GM21529 (cell line): ENCODE measurements around the gene ALG1.
"Not testable (repeated sequence)": the region's sequence is repeated elsewhere in the genome, so short reads cannot be mapped to it uniquely, and the experiment has no call there.

Source experiments
- ATAC-seq: cut with Tn5 transposase; IDR thresholded peaks from one replicate; pipeline ENCODE4 v1.9.1; 2021; ENCODE audit not compliant: unreplicated experiment

ALG1 gene

DNA sequence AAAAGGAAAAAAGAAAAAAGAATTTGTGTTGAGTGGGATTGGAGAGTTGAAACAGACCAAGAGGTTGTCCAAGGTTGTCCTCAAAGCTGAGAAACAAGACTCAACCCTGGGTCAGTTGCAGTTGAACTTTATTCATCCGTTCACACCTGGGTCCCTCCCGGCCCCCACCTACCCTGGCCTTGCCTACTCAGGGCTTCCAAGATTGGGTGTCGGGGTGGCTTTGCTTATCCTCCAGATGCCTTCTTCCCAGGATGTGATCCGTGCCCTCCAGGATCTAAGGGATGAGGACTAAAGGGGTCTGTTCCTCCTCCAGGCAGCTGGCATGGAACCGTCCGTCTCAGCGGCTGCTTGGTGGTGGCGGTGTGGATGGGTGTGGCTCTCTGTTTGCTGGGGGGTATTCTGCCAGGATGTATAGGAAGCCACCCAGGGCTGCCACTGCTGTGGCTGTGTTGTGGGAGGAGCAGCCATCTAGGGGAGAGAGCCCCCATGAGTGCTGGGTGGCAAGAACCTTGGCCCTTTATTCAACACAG is 27.6 kb upstream of the ALG1 start:
- ATAC-seq = no peak

DNA sequence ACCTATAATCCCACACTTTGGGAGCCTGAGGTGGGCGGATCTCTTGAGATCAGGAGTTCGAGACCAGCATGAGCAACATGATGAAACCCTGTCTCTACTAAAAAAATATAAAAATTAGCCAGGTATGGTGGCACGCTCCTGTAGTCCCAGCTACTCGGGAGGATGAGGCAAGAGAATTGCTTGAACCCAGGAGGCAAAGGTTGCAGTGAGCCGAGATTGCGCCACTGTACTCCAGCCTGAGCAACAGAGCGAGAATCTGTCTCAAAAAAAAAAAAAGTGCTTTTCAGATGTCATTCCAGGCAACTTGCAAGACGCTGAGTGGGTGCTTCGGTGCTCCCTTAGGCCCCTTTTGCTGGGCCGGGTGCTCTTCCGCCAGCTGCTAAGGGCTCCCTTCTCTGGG is 27.1 kb upstream of the ALG1 start:
- not testable (repeated sequence) for ATAC-seq

- no peak for ATAC-seq
Observed at GRCh38 chr16:5045499-5046115, 26.0 kb upstream of the ALG1 start.

DNA sequence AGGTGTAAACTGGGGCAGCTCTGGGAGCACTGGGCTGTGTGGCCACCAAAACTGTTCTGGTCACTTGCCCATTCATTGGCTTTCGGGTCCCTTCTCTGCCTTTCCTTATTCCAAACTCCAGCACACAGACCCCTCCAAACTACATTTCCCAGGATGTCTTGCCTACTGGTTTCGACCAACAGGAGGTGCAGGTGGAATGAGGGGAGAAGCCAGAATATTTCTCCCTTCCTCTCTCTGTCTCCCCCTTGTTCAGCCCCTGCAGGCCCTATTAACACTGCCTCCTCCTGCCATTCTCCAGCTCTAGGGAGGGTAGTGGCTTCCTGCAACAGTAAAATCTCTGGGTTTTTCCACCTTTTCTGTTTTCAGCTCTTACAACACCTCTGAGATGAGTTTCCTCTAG is 24.7 kb upstream of the ALG1 start:
- ATAC-seq = no peak

GRCh38 chr16:5054876-5055865 is 16.5 kb upstream of the ALG1 start:
- ATAC-seq = no peak

DNA sequence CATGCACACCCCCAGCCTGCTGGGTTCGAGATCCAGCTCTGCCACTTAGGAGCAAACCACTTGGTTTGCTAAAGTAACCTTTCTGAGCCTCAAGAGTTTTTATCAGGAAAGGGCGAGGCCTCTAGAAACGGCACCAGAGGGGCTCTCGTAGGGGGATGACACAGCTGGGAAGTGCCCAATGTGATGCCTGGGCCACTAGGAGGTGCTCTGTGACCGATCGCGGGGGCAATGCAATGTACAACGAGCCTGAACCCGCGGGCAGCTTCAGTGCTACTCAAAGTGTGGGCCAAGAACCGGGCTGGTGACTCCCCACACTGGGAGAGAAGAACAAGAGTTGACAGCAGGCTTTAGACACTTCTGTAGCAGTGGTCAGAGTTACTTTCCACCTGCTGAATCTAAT is 15.3 kb upstream of the ALG1 start:
- no peak for ATAC-seq

- no peak for ATAC-seq
Observed at GRCh38 chr16:5058476-5058875, 13.2 kb upstream of the ALG1 start.

DNA sequence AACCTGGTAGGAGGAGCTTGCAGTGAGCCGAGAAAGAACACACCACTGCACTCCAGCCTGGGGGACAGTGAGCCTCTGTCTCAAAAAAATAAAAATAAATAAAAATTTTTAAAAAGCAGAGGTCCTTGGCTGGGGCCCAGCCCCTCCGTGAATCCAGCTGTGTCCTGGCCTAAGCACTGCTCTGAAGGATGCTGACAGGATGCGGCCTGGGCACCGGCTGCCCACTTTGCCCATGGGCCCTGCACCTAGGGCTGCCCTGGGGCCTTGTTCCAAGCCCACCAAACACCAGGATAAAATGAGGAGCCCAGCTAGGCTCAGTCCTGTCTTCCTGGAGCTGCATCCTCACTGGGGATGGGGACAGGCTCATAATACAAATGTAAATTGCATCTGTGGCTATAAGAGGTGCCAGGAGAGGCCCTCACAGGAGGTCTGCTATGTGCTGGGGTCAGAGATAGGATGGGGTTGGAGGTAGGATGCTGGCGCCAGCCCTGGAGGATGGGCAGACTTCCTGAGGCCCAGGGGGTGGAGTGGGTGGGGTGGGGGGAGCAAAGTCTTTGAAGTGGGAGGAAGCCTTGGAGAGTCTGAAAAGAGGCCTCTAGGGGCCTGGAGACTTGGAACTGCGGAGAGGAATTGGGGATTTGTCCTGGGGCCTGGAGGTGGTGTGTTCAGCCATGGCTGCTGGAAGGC is 12.1 kb upstream of the ALG1 start:
- no peak for ATAC-seq

GRCh38 chr16:5060073-5060641 is 11.5 kb upstream of the ALG1 start:
- no peak for ATAC-seq

DNA sequence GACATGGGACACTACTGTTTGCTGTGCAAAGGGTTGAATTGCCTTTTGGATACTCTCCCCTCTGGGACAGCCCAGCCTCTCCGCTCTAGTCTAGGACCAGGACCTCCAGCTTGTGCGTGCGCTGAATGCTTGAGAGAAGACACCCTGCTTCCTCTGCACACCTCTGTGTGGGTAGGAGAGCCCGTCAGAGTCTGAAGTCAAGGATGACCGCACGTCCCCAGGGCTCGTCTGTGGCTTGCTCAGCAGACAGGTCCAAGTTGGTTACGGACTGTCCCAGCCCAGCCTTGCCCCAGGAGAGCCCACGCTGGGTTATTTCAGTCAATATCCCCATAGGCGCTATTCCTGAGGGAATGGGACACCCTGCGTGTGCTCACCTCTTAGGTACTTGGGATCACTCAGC is 9.6 kb upstream of the ALG1 start:
- peak; percentile 83 for ATAC-seq

DNA sequence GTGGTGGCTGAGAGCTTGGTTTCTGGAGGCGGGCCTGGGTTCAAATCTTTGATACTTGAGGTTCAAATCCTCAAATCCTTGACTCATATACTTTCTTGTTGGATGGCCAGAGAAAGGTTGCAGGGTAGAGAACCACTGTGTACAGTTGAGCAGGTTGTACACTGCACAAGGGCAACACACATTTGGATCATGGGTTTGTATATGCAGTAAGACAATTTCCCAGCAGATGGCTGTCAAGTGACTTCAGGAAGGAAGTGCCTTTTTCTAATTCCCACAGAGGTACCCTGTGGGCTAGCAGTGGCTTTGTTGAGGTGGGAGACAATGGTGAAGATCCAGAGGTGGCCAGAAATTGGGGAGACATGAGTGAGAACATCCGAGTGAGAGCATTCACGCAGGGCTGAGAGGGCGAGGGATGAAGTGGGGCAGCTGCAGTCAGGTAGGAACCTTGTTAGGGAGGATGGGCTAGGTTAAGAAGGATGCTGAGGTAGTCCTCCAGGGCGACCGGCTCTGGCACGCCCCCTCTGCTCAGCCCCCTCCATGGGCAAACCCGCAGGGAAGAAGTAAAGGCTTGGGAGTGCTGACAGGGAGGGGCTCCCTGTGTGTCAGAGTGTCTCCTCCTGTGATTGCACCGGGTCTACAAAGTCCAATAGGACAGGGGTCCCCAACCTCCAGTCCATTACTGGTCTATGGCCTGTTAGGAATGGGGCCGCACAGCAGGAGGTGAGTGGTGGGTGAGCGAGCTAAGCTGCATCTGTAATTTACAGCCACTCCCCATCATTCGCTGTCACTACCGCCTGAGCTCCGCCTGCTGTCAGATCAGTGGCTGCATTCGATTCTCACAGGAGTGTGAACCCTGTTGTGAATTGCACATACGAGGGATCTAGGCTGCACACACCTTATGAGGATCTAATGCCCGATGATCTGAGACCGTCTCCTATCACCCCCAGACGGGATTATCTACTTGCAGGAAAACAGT is 8.6 kb upstream of the ALG1 start:
- ATAC-seq = no peak

GRCh38 chr16:5064915-5065314 is 6.7 kb upstream of the ALG1 start:
- no peak for ATAC-seq

DNA sequence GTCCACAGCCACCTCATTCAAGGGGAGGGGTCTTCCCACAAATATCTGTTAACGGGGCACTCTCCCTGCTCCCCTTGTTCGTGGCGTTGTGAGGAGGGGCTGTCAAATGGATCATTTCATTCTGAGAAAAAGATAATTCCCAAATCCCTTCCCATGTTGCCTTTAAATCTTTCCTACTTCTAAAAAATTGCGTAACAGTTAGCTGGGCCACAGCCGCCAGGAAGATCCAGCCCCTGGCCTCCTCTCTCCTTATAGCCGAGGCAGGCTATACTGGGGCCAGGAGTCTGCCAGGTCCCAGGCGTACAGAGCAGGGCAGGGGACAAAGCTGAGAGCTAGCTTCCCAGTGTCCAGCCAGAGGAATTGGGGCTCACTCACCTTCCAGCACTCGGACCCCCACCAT is 6.3 kb upstream of the ALG1 start:
- no peak for ATAC-seq

DNA sequence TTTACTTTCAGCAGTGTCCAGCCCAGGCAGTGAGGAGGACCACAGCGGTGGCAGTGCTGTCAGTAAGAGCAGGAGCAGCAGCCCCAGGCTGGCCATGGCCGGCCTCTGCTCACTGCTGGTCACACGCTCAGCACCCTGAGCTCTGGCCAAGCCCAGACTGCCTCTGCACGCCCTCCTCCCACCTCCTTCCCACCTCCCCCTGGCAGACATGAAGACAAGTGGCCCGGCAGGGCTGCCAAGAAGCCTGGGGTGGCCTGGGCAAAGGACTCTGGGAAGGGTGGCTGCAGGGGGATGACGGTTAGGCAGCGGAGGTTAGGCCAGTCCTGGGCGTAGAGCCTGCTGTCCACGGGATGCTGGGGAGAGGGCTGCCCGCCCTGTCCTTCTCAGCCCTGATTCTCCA is 5.8 kb upstream of the ALG1 start, which contains the start of gene C16orf89:
TSS of gene C16orf89 (minus strand) at position 144 of the 400 bp plus-strand sequence. CDS start at position 96, 48 bp downstream.
- ATAC-seq = no peak

GRCh38 chr16:5066511-5066910 is 5.1 kb upstream of the ALG1 start:
- no peak for ATAC-seq

- ATAC-seq = no peak
Observed at GRCh38 chr16:5069048-5069447, 2.6 kb upstream of the ALG1 start.

- ATAC-seq = no peak
Observed at GRCh38 chr16:5069854-5070253, 1.8 kb upstream of the ALG1 start.

GRCh38 chr16:5070431-5071186 is 1.0 kb upstream of the ALG1 start:
- no peak for ATAC-seq

- ATAC-seq = no peak
Observed at GRCh38 chr16:5071341-5071680, 332 bp upstream of the ALG1 start.
